ENCODE measurements around the gene MARCO. TPM values are rescaled to one million over a fixed set of nuclear protein-coding genes. Genes with fewer than 3 reads are reported as not detected.

Gene MARCO
- total RNA-seq, 1 experiment from 2014 or later = not detected

- intact Hi-C loops (cut with micrococcal nuclease; ENCODE audit: unreplicated experiment) = no loop called here
- H3K9me3 ChIP-seq (ENCODE audit: insufficient read depth, low read depth) = no peaks in the 10 kb centered on the region
- H3K4me2 ChIP-seq = no peak overlapping the region
- no peak overlapping the region for H2AFZ ChIP-seq
- no peaks in the 10 kb centered on the region for H3K9me2 ChIP-seq (ENCODE audit: insufficient read depth)
- no peaks in the 10 kb centered on the region for H4K20me1 ChIP-seq (ENCODE audit: insufficient read depth)
- no peaks in the 10 kb centered on the region for H3K36me3 ChIP-seq (ENCODE audit: low read depth)
- TF ChIP-seq CTCF (conservative IDR thresholded peaks at IDR 0.05) (no peak), EZH2 (IDR thresholded peaks at IDR 0.05; ENCODE audit: low read depth) (no peak)
- ChIA-PET POLR2A (ENCODE audit: unreplicated experiment) (no interaction called here), CTCF (no interaction called here)
- BruUV-seq (replicated peaks) = no TSS peak
- no peak overlapping the region for H3K27ac ChIP-seq
- peaks cover 34% of the 10 kb centered on the region for H3K4me1 ChIP-seq (replicated peaks; ENCODE audit: insufficient read depth)
- no peak overlapping the region for H3K4me3 ChIP-seq
- no peak for DNase-seq
- H3K27me3 ChIP-seq (ENCODE audit: insufficient read depth, low read depth) = 0 out of 2 replicates have a peak, but pooled peaks cover 3% of the 10 kb centered on the region
- H3K79me2 ChIP-seq (ENCODE audit: low read depth) = no peaks in the 10 kb centered on the region
- no peaks in the 10 kb centered on the region; the same call in 1 of the 2 replicates for H3F3A ChIP-seq (ENCODE audit: insufficient read depth, low read depth)
These were observed 16.5 kb upstream of the MARCO start for GRCh38 chr2:118925476-118925875.

GRCh38 chr2:118925981-118926380 lies 16.0 kb upstream of the MARCO start:
- Histone ChIP-seq H2AFZ (no peak overlapping the region), H3K36me3 (ENCODE audit: low read depth) (no peaks in the 10 kb centered on the region), H3K4me3 (no peak overlapping the region), H3K4me2 (no peak overlapping the region), H3K9me2 (ENCODE audit: insufficient read depth) (no peaks in the 10 kb centered on the region), H3K9me3 (ENCODE audit: insufficient read depth, low read depth) (no peaks in the 10 kb centered on the region), H3K79me2 (ENCODE audit: low read depth) (no peaks in the 10 kb centered on the region), H4K20me1 (ENCODE audit: insufficient read depth) (no peaks in the 10 kb centered on the region), H3K27ac (no peak overlapping the region), H3K4me1 (replicated peaks; ENCODE audit: insufficient read depth) (peaks cover 34% of the 10 kb centered on the region), H3K27me3 (ENCODE audit: insufficient read depth, low read depth) (0 out of 2 replicates have a peak, but pooled peaks cover 3% of the 10 kb centered on the region), H3F3A (ENCODE audit: insufficient read depth, low read depth) (no peaks in the 10 kb centered on the region; the same call in 1 of the 2 replicates)
- POLR2A ChIA-PET (ENCODE audit: unreplicated experiment) = no interaction called here
- intact Hi-C loops (cut with micrococcal nuclease; ENCODE audit: unreplicated experiment) = no loop called here
- DNase-seq = no peak
- no peak for TF ChIP-seq EZH2 (IDR thresholded peaks at IDR 0.05; ENCODE audit: low read depth)
- no peak for TF ChIP-seq CTCF (conservative IDR thresholded peaks at IDR 0.05)
- no TSS peak for BruUV-seq (replicated peaks)
- CTCF ChIA-PET = no interaction called here

- H2AFZ ChIP-seq = no peak overlapping the region
- no peak for DNase-seq
- H3K27me3 ChIP-seq (ENCODE audit: insufficient read depth, low read depth) = 0 out of 2 replicates have a peak, but pooled peaks cover 3% of the 10 kb centered on the region
These were observed 12.9 kb upstream of the MARCO start for GRCh38 chr2:118929059-118929458.

More at GRCh38 chr2:118929059-118929458, 12.9 kb upstream of the MARCO start:
- ChIA-PET CTCF (no interaction called here), POLR2A (ENCODE audit: unreplicated experiment) (no interaction called here)
- Histone ChIP-seq H3K4me1 (replicated peaks; ENCODE audit: insufficient read depth) (peaks cover 17% of the 10 kb centered on the region), H3K4me2 (no peak overlapping the region), H3K36me3 (ENCODE audit: low read depth) (no peaks in the 10 kb centered on the region), H3K27ac (no peak overlapping the region), H3F3A (ENCODE audit: insufficient read depth, low read depth) (no peaks in the 10 kb centered on the region), H3K9me3 (ENCODE audit: insufficient read depth, low read depth) (peaks cover 19% of the 10 kb centered on the region), H4K20me1 (ENCODE audit: insufficient read depth) (no peaks in the 10 kb centered on the region), H3K4me3 (no peak overlapping the region), H3K9me2 (ENCODE audit: insufficient read depth) (no peaks in the 10 kb centered on the region), H3K79me2 (ENCODE audit: low read depth) (no peaks in the 10 kb centered on the region)
- no TSS peak for BruUV-seq (replicated peaks)
- intact Hi-C loops (cut with micrococcal nuclease; ENCODE audit: unreplicated experiment) = no loop called here
- TF ChIP-seq CTCF (conservative IDR thresholded peaks at IDR 0.05) (no peak), EZH2 (IDR thresholded peaks at IDR 0.05; ENCODE audit: low read depth) (no peak)

Measured in PC-9 (cell line).